HepG2 (cell line): Measurements from ENCODE around the gene CFAP210. TPM values are rescaled to one million over a fixed set of nuclear protein-coding genes. Genes with fewer than 3 reads are reported as not detected.
A peak's percentile ranks its signal among the peaks of the same experiment; 100 is the strongest.

Source experiments
- BORCS8-MEF2B ChIP-seq: sonication (generic); formaldehyde crosslinking; IDR thresholded peaks from 2 replicates; pipeline ENCODE4 v1.8.0; 2022; ENCODE audit warnings: mild to moderate bottlenecking, missing genetic modification reagents
- BRCA1 ChIP-seq: sonication (generic); formaldehyde crosslinking; IDR thresholded peaks from 2 replicates; pipeline ENCODE4 v1.4.0; 2020; ENCODE audit warnings: missing genetic modification reagents
- CBX2 ChIP-seq, 2 experiments: fragments of 200-600 bp in 1 of 2; sonication (generic); formaldehyde crosslinking in 1 of 2; IDR thresholded peaks; 2 replicates each; pipeline versions ENCODE4 v1.7.0 to v1.8.1; 2018 to 2022; ENCODE audit warnings: low read depth in 2 of 2, low read length in 1 of 2, mild to moderate bottlenecking in 1 of 2, missing genetic modification reagents in 1 of 2
- EHMT2 ChIP-seq: fragments of 200-600 bp; sonication (generic); IDR thresholded peaks from 2 replicates; pipeline ENCODE4 v1.7.0; 2017; ENCODE audit warnings: antibody characterized with exemption, low read depth, low read length, borderline replicate concordance
- ETV5 ChIP-seq: IDR thresholded peaks from 2 replicates; pipeline ENCODE4 v1.6.1; 2018; ENCODE audit warnings: missing biosample characterization, missing genetic modification reagents, inconsistent platforms, borderline replicate concordance
- HINFP ChIP-seq: sonication (generic); formaldehyde crosslinking; IDR thresholded peaks from 2 replicates; pipeline ENCODE4 v1.4.0; 2020; ENCODE audit warnings: low read depth, mild to moderate bottlenecking, missing genetic modification reagents
- KDM1A ChIP-seq: IDR thresholded peaks from 2 replicates; pipeline ENCODE4 v1.6.1; 2016; ENCODE audit warnings: missing compliant biosample characterization
- MATR3 ChIP-seq: sonication (generic); formaldehyde crosslinking; IDR thresholded peaks from 2 replicates; pipeline ENCODE4 v1.4.0; 2020; ENCODE audit warnings: missing genetic modification reagents
- MEIS1 ChIP-seq: sonication (generic); formaldehyde crosslinking; IDR thresholded peaks from 2 replicates; pipeline ENCODE4 v1.9.0; 2021; ENCODE audit warnings: mild to moderate bottlenecking, missing genetic modification reagents, moderate library complexity, borderline replicate concordance
- MTF2 ChIP-seq: sonication (generic); formaldehyde crosslinking; IDR thresholded peaks from 2 replicates; pipeline ENCODE4 v1.5.0; 2020; ENCODE audit warnings: missing genetic modification reagents, borderline replicate concordance
- NR2F2 ChIP-seq: IDR thresholded peaks from 2 replicates; pipeline ENCODE4 v1.6.1; 2012; ENCODE audit warnings: low read depth, inconsistent platforms, borderline replicate concordance
- PLRG1 ChIP-seq: fragments of 450-650 bp; conservative IDR thresholded peaks from 2 replicates; pipeline ENCODE4 v1.6.1; 2016
- PLSCR1 ChIP-seq: sonication (generic); formaldehyde crosslinking; IDR thresholded peaks from 2 replicates; pipeline ENCODE4 v1.5.0; 2020; ENCODE audit warnings: missing genetic modification reagents, mild to moderate bottlenecking, borderline replicate concordance
- RARG ChIP-seq: sonication (generic); formaldehyde crosslinking; IDR thresholded peaks from 2 replicates; pipeline ENCODE4 v1.4.0; 2020; ENCODE audit warnings: low read depth, mild to moderate bottlenecking, missing genetic modification reagents
- REL ChIP-seq: sonication (generic); formaldehyde crosslinking; conservative IDR thresholded peaks from 2 replicates; pipeline ENCODE4 v1.8.0; 2022; ENCODE audit warnings: mild to moderate bottlenecking, missing genetic modification reagents, moderate library complexity
- RFX3 ChIP-seq: IDR thresholded peaks from 2 replicates; pipeline ENCODE4 v1.6.1; 2016; ENCODE audit warnings: missing biosample characterization, missing genetic modification reagents
- RXRB ChIP-seq: IDR thresholded peaks from 2 replicates; pipeline ENCODE4 v1.6.1; 2016; ENCODE audit warnings: borderline replicate concordance, missing genetic modification reagents, missing compliant biosample characterization
- SALL1 ChIP-seq: sonication (generic); formaldehyde crosslinking; IDR thresholded peaks from 2 replicates; pipeline ENCODE4 v1.8.0; 2022; ENCODE audit warnings: mild to moderate bottlenecking, missing genetic modification reagents
- SIN3B ChIP-seq: fragments of 150-350 bp; IDR thresholded peaks from 2 replicates; pipeline ENCODE4 v1.6.1; 2014; ENCODE audit warnings: low read length
- SMAD9 ChIP-seq: sonication (generic); formaldehyde crosslinking; IDR thresholded peaks from 2 replicates; pipeline ENCODE4 v1.5.1; 2020; ENCODE audit warnings: mild to moderate bottlenecking, missing genetic modification reagents
- TEF ChIP-seq: sonication (generic); formaldehyde crosslinking; IDR thresholded peaks from 2 replicates; pipeline ENCODE4 v1.5.0; 2020; ENCODE audit warnings: missing genetic modification reagents
- U2AF2 ChIP-seq: fragments of 200-400 bp; formaldehyde crosslinking; IDR thresholded peaks from 2 replicates; pipeline ENCODE4 v1.6.1; 2017; ENCODE audit warnings: low read depth, mild to moderate bottlenecking, low read length
- ZNF101 ChIP-seq: sonication (generic); formaldehyde crosslinking; IDR thresholded peaks from 2 replicates; pipeline ENCODE4 v1.4.0; 2020; ENCODE audit warnings: mild to moderate bottlenecking, low read depth, missing genetic modification reagents, borderline replicate concordance
- ZNF207 ChIP-seq: fragments of 450-650 bp; IDR thresholded peaks from 2 replicates; pipeline ENCODE4 v1.6.1; 2016; ENCODE audit warnings: antibody characterized with exemption, borderline replicate concordance
- ZNF264 ChIP-seq: sonication (generic); formaldehyde crosslinking; IDR thresholded peaks from 2 replicates; pipeline ENCODE4 v1.4.0; 2020; ENCODE audit warnings: missing genetic modification reagents
- ZNF333 ChIP-seq: sonication (generic); formaldehyde crosslinking; IDR thresholded peaks from 2 replicates; pipeline ENCODE4 v1.4.0; 2020; ENCODE audit warnings: mild to moderate bottlenecking, missing genetic modification reagents, borderline replicate concordance
- ZNF33B ChIP-seq: sonication (generic); formaldehyde crosslinking; IDR thresholded peaks from 2 replicates; pipeline ENCODE4 v1.5.1; 2020; ENCODE audit warnings: mild to moderate bottlenecking, missing genetic modification reagents
- ZNF383 ChIP-seq: sonication (generic); formaldehyde crosslinking; IDR thresholded peaks from 2 replicates; pipeline ENCODE4 v1.4.0; 2020; ENCODE audit warnings: missing genetic modification reagents, mild to moderate bottlenecking, borderline replicate concordance
- ZNF564 ChIP-seq: sonication (generic); formaldehyde crosslinking; IDR thresholded peaks from 2 replicates; pipeline ENCODE4 v1.8.1; 2023; ENCODE audit warnings: mild to moderate bottlenecking, missing genetic modification reagents
- ZNF615 ChIP-seq: sonication (generic); formaldehyde crosslinking; IDR thresholded peaks from 2 replicates; pipeline ENCODE4 v1.5.0; 2020; ENCODE audit warnings: mild to moderate bottlenecking, missing genetic modification reagents, borderline replicate concordance
- polyA plus RNA-seq, 8 experiments: library from polyadenylated mRNA; depleted of rRNA in 3 of 8; stranded (reverse) in 7 of 8; unstranded in 1 of 8; fragments of >200 nt; fragmentation: Illumina TruSeq in 4 of 8; extraction: Trizol in 4 of 8; gene quantifications; 2 replicates each; pipeline versions ENCODE4 v1.2.1 to v1.2.3, GENCODE V29; 2011 to 2016; ENCODE audit warnings: low read depth in 4 of 8, missing spikeins in 1 of 8, mixed read lengths in 1 of 8; ENCODE audit not compliant: insufficient read depth in 1 of 8
- total RNA-seq, 5 experiments: library from RNA; depleted of rRNA; stranded (reverse); fragments of >200 nt; fragmentation: Illumina TruSeq; extraction: Trizol; gene quantifications; 2 replicates each; pipeline ENCODE4 v1.2.3, GENCODE V29; 2016; ENCODE audit warnings: low read depth in 1 of 5

The CFAP210 gene
- total and polyA plus RNA-seq, 2 of the 13 experiments (the other 11 are each of a cell fraction or from before 2014, with no cell fraction given), result 0.18 TPM; not detected in 1

GRCh38 chr2:169683425-169684134, 10.6 kb downstream of the CFAP210 start (continued):
- TF ChIP-seq RARG (CRISPR knock-in tag) (no peak), U2AF2 (no peak), RFX3 (no peak), REL (no peak), ETV5 (CRISPR knock-in tag) (peak; percentile 95), ZNF101 (CRISPR knock-in tag) (no peak), ZNF207 (no peak), SMAD9 (CRISPR knock-in tag) (no peak), NR2F2 (no peak; the same call in 1 of the 2 replicates), BORCS8-MEF2B (CRISPR knock-in tag) (no peak), PLRG1 (no peak), MTF2 (CRISPR knock-in tag) (no peak), EHMT2 (peak; percentile 92; the same call in 1 of the 2 replicates), RXRB (CRISPR knock-in tag) (peak; percentile 73; the same call in 1 of the 2 replicates), BRCA1 (no peak), ZNF33B (peak; percentile 27; the same call in 1 of the 2 replicates), MEIS1 (CRISPR knock-in tag) (peak; percentile 75; the same call in 1 of the 2 replicates), HINFP (CRISPR knock-in tag) (no peak), ZNF564 (CRISPR knock-in tag) (0 out of 2 replicates have a peak, but pooled peaks have one; percentile 59), ZNF383 (CRISPR knock-in tag) (no peak), SIN3B (0 out of 2 replicates have a peak, but pooled peaks have one; percentile 32), ZNF264 (CRISPR knock-in tag) (peak; percentile 70), SALL1 (CRISPR knock-in tag) (peak; percentile 80), ZNF333 (CRISPR knock-in tag) (no peak), KDM1A (CRISPR knock-in tag) (no peak), MATR3 (no peak), PLSCR1 (CRISPR knock-in tag) (no peak), TEF (CRISPR knock-in tag) (0 out of 2 replicates have a peak, but pooled peaks have one; percentile 60), CBX2 (IDR thresholded peaks at IDR 0.05; ENCODE audit: low read depth, low read length) (no peak), CBX2 (CRISPR knock-in tag; IDR thresholded peaks at IDR 0.05; ENCODE audit: low read depth) (no peak), ZNF615 (no peak)
